GM18511 (cell line): ENCODE results near the gene PPP2R5D.
"Not testable (repeated sequence)": the region's sequence is repeated elsewhere in the genome, so short reads cannot be mapped to it uniquely, and the experiment has no call there.

Source experiments
- ATAC-seq: cut with Tn5 transposase; IDR thresholded peaks from one replicate; pipeline ENCODE4 v1.9.1; 2021; ENCODE audit warnings: mild to moderate bottlenecking, moderate library complexity; ENCODE audit not compliant: unreplicated experiment

PPP2R5D gene

GRCh38 chr6:42984001-42984923 lies at the start of gene PPP2R5D:
TSS of gene PPP2R5D (plus strand) at chr6:42984570. CDS start at chr6:42984678, 108 bp downstream.
- peak; percentile 97 for ATAC-seq

DNA sequence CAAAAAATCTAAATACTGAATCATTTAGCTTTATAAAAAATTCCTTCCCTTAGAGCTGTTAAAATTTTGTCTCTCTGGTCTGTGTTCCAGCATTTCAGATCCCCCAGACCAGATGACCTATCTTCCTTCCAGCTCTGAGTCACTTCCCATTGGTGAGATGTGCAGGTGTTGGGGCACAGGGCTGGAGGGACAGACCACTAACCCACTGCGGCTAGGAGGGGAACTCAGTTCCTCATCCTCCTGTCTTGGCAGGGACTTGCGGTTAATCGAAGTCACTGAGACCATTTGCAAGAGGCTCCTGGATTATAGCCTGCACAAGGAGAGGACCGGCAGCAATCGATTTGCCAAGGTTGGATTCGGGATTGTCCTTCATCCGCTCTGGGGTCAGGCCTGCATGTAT lies 49.0 kb upstream of the PPP2R5D start:
- no peak for ATAC-seq

DNA sequence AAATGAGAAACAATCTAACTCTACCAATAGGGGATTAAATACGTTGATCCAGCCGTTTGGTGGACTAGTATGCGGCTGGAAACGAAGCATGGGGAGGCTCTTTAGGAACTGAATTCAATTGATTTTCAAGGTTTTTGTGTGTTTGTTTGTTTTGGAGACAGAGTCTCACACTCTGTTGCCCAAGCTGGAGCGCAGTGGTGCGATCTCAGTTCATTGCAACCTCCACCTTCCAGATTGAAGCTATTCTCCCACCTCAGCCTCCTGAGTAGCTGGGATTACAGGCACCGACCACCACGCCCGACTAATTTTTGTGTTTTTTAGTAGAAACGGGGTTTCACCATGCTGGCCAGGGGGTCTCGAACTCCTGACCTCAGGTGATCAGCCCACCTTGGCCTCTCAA lies 48.0 kb upstream of the PPP2R5D start:
- ATAC-seq = no peak

- ATAC-seq = no peak
Measured at GRCh38 chr6:42937548-42938427, 46.6 kb upstream of the PPP2R5D start.

DNA sequence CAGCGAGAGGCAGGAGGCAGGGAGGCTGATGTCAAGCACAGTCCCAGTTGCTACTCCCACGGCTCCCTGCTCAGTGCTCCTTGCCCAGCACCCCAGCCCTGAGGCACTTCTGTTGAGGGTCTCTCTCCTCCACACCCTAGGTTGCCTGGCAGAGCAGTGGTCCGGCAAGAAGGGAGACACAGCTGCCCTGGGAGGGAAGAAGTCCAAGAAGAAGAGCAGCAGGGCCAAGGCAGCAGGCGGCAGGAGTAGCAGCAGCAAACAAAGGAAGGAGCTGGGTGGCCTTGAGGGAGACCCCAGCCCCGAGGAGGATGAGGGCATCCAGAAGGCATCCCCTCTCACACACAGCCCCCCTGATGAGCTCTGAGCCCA lies 46.0 kb upstream of the PPP2R5D start:
- no peak for ATAC-seq

GRCh38 chr6:42938987-42939809 lies 45.2 kb upstream of the PPP2R5D start:
- ATAC-seq = no peak

GRCh38 chr6:42939810-42940167 lies 44.6 kb upstream of the PPP2R5D start:
- ATAC-seq = no peak

- no peak for ATAC-seq
Measured at GRCh38 chr6:42940493-42941045, 43.8 kb upstream of the PPP2R5D start.

DNA sequence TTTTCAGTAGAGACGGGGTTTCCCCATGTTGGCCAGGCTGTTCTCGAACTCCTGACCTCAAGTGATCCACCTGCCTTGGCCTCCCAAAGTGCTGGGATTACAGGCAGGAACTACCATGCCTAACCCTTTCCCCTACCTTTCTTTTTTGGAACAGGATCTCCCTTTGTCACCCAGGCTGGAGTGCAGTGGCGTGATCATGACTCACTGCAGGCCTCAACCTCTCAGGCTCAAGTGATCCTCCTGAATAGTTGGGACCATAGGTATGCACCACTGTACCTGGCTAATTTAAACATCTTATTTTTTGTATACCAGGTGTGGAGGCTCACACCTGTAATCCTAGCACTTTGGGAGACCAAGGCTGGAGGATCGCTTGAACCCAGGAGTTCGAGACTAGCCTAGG lies 43.0 kb upstream of the PPP2R5D start:
- not testable (repeated sequence) for ATAC-seq

- ATAC-seq = no peak
Measured at GRCh38 chr6:42942444-42942843, 41.9 kb upstream of the PPP2R5D start.

DNA sequence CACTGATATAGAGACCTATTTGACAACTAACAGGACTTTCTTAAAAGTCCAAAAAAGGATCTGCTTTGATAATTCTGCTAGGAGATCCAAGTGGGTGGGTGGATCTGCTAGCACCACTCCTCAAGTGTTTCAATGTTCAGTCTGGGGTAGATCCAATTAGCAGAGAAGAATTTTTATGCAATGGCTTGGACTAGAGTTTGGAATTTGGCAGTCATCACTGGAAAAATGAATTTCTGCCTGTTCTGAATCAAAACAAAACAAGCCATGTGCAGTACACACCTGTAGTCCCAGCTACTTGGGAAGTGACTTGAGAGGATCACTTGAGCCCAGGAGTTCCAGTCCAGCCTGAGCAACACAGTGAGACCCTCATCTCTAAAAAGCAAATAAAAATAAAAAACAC lies 36.4 kb upstream of the PPP2R5D start:
- ATAC-seq = no peak

- ATAC-seq = no peak
Measured at GRCh38 chr6:42952389-42952788, 32.0 kb upstream of the PPP2R5D start.

GRCh38 chr6:42954405-42954804 lies 30.0 kb upstream of the PPP2R5D start:
- ATAC-seq = not testable (repeated sequence)

- ATAC-seq = no peak
Measured at GRCh38 chr6:42958125-42958524, 26.2 kb upstream of the PPP2R5D start.

- no peak for ATAC-seq
Measured at GRCh38 chr6:42959917-42960242, 24.5 kb upstream of the PPP2R5D start.

- ATAC-seq = no peak
Measured at GRCh38 chr6:42960243-42961019, 23.9 kb upstream of the PPP2R5D start, which contains the start of gene GNMT. TSS of gene GNMT (plus strand) at chr6:42960754. CDS start at chr6:42960768, 14 bp downstream.

- ATAC-seq = no peak
Measured at GRCh38 chr6:42961020-42961470, 23.3 kb upstream of the PPP2R5D start.

GRCh38 chr6:42962096-42962495 lies 22.3 kb upstream of the PPP2R5D start:
- no peak for ATAC-seq

- no peak for ATAC-seq
Measured at GRCh38 chr6:42962502-42963178, 21.7 kb upstream of the PPP2R5D start.
